BLaER1 (cell line): Measurements from ENCODE around the gene IFI44.

Experiments used
- H3K27ac ChIP-seq: shearing (Covaris generic); formaldehyde crosslinking; 2 replicates; pipeline ENCODE4 v1.8.1; 2022
- H3K27me3 ChIP-seq: shearing (Covaris generic); formaldehyde crosslinking; 2 replicates; pipeline ENCODE4 v1.8.1; 2022
- H3K36me3 ChIP-seq: shearing (Covaris generic); formaldehyde crosslinking; 2 replicates; pipeline ENCODE4 v1.8.1; 2022
- H3K4me1 ChIP-seq: shearing (Covaris generic); formaldehyde crosslinking; 2 replicates; pipeline ENCODE4 v1.8.1; 2022
- H3K4me2 ChIP-seq: shearing (Covaris generic); formaldehyde crosslinking; 2 replicates; pipeline ENCODE4 v1.8.1; 2022
- H3K4me3 ChIP-seq: shearing (Covaris generic); formaldehyde crosslinking; 2 replicates; pipeline ENCODE4 v1.8.1; 2022
- H3K9ac ChIP-seq: shearing (Covaris generic); formaldehyde crosslinking; 2 replicates; pipeline ENCODE4 v1.8.1; 2022
- H3K9me3 ChIP-seq: shearing (Covaris generic); formaldehyde crosslinking; 2 replicates; pipeline ENCODE4 v1.8.1; 2022
- H4K20me1 ChIP-seq: shearing (Covaris generic); formaldehyde crosslinking; 2 replicates; pipeline ENCODE4 v1.8.1; 2022
- Cebpa-rat ChIP-seq: shearing (Covaris generic); IDR thresholded peaks from 2 replicates; pipeline ENCODE4 v1.8.1; 2022

Gene IFI44

GRCh38 chr1:78672428-78672827, 22.8 kb downstream of the IFI44 start:
- Histone ChIP-seq H3K27me3 (no peaks in the 10 kb centered on the region), H3K9me3 (no peaks in the 10 kb centered on the region), H3K9ac (no peak overlapping the region), H3K4me1 (no peaks in the 10 kb centered on the region), H4K20me1 (no peaks in the 10 kb centered on the region), H3K4me2 (no peak overlapping the region), H3K27ac (no peak overlapping the region), H3K36me3 (no peaks in the 10 kb centered on the region), H3K4me3 (no peak overlapping the region)
- TF ChIP-seq Cebpa-rat = no peak

- H3K36me3 ChIP-seq = no peaks in the 10 kb centered on the region
- no peaks in the 10 kb centered on the region for H3K4me1 ChIP-seq
- no peaks in the 10 kb centered on the region for H3K9me3 ChIP-seq
- H4K20me1 ChIP-seq = no peaks in the 10 kb centered on the region
- H3K4me2 ChIP-seq = no peak overlapping the region
- H3K9ac ChIP-seq = no peak overlapping the region
- H3K27ac ChIP-seq = no peak overlapping the region
- no peak overlapping the region for H3K4me3 ChIP-seq
- H3K27me3 ChIP-seq = no peaks in the 10 kb centered on the region
- no peak for TF ChIP-seq Cebpa-rat
These were observed 23.5 kb downstream of the IFI44 start for GRCh38 chr1:78673120-78673519.

DNA sequence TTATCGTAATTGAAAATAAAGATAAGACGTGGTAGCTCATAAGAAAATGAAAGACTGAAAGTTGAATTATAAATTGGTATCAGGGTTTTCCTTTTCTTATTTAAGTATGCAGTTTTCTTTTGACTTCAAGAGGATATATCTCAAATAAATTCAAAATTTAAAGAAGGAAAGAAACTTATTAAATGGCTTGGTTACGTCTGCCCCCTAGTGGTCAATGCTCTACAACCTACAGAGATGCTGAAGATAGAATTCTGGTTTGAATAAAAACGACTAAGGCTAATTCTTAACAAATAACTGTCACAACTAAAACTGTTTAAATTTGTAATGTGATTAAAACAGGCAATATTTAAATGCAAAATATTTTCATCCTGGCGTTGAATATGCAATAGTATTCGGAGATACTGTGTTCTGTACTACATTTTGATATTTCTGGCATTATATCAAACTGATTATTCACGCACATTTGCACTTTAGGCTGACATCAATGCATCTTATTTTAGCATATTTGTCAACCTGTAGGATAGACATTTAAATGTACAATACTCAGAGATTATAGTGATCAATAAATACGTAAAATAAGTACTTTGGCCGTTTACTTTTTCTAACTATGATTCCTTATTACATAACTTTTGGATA, 26.8 kb downstream of the IFI44 start:
- Histone ChIP-seq H3K27ac (no peak overlapping the region), H4K20me1 (no peaks in the 10 kb centered on the region), H3K9me3 (no peaks in the 10 kb centered on the region), H3K4me2 (no peak overlapping the region), H3K4me1 (no peaks in the 10 kb centered on the region), H3K36me3 (no peaks in the 10 kb centered on the region), H3K9ac (no peak overlapping the region), H3K27me3 (no peaks in the 10 kb centered on the region), H3K4me3 (no peak overlapping the region)
- TF ChIP-seq Cebpa-rat = no peak

GRCh38 chr1:78676993-78677392, 27.4 kb downstream of the IFI44 start:
- H3K27ac ChIP-seq = no peak overlapping the region
- H3K9ac ChIP-seq = no peak overlapping the region
- H3K4me1 ChIP-seq = no peaks in the 10 kb centered on the region
- no peaks in the 10 kb centered on the region for H3K9me3 ChIP-seq
- H3K4me2 ChIP-seq = no peak overlapping the region
- no peaks in the 10 kb centered on the region for H3K27me3 ChIP-seq
- H4K20me1 ChIP-seq = no peaks in the 10 kb centered on the region
- H3K36me3 ChIP-seq = no peaks in the 10 kb centered on the region
- TF ChIP-seq Cebpa-rat = no peak
- no peak overlapping the region for H3K4me3 ChIP-seq

- no peak for TF ChIP-seq Cebpa-rat
- H3K9ac ChIP-seq = no peak overlapping the region
- H3K4me3 ChIP-seq = no peak overlapping the region
- H3K4me1 ChIP-seq = no peaks in the 10 kb centered on the region
- no peaks in the 10 kb centered on the region for H3K27me3 ChIP-seq
- no peaks in the 10 kb centered on the region for H3K9me3 ChIP-seq
- no peak overlapping the region for H3K4me2 ChIP-seq
- no peaks in the 10 kb centered on the region for H3K36me3 ChIP-seq
- no peaks in the 10 kb centered on the region for H4K20me1 ChIP-seq
- H3K27ac ChIP-seq = no peak overlapping the region
These were observed 28.2 kb downstream of the IFI44 start for GRCh38 chr1:78677788-78678187.

DNA sequence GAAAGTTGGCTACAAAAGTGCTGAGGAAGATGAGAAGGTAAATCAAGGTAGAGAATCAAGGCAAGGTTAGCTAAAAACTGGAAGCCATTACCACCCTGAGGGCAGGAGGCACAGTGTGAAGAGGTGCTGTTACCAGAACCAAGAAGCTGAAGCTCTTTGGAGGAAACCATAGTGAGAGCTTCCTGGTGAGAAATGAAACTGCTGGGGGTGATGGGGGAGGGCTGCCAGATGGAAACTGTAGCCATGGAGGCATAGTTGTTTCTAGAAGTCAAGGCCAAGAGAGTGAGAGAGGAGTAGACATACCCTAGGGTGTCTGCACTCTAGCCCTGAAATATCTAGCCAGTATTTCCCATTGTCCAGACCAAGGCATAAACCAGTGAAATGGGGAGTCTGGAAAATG, 28.7 kb downstream of the IFI44 start:
- Histone ChIP-seq H3K27me3 (no peaks in the 10 kb centered on the region), H3K4me1 (no peaks in the 10 kb centered on the region), H3K36me3 (no peaks in the 10 kb centered on the region), H3K9ac (no peak overlapping the region), H3K4me2 (no peak overlapping the region; the same call in 1 of the 2 replicates), H3K4me3 (no peak overlapping the region), H3K27ac (no peak overlapping the region), H4K20me1 (no peaks in the 10 kb centered on the region), H3K9me3 (no peaks in the 10 kb centered on the region)
- TF ChIP-seq Cebpa-rat = no peak

DNA sequence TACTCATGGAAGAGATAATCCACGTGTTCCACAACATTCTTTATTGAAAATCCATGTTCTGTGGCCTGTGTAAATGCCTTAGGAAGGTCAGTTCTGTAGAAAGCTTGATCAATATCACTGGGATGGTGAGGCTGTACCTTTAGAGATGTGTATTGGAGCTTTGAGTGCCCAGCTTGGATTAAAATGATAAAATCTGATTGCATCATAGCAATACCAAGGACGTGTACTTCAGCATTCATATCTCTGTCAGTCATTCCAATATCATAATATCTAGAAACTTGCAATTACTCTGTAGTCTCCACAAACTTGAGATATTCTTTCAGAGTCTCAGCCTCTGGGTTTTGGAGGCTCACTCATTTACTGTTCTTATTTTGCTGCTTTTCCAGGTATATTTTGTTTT, 31.6 kb downstream of the IFI44 start:
- no peaks in the 10 kb centered on the region for H3K27me3 ChIP-seq
- no peak for TF ChIP-seq Cebpa-rat
- H3K36me3 ChIP-seq = no peaks in the 10 kb centered on the region
- no peak overlapping the region for H3K4me2 ChIP-seq
- no peak overlapping the region for H3K9ac ChIP-seq
- no peaks in the 10 kb centered on the region for H3K4me1 ChIP-seq
- no peaks in the 10 kb centered on the region for H3K9me3 ChIP-seq
- no peaks in the 10 kb centered on the region for H4K20me1 ChIP-seq
- H3K4me3 ChIP-seq = no peak overlapping the region
- H3K27ac ChIP-seq = no peak overlapping the region

DNA sequence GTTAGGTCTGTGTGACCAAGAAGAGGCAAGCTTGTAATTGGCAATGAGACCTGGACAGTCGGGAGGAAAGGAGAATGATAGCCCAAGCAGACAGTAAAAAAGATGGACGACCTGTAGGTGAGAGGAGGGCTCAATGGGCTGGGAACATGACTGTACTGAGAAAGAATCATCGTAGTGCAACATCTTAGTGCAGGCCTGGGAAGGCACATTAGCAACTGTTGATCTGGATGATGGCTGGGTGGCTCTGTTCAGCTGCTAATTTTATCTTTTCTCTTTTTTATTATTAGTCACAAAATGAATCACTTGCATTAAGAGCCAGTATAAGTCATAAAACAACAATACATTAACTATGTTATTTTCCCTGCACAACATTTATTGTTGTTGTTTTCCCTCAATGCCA, 32.9 kb downstream of the IFI44 start:
- Histone ChIP-seq H3K36me3 (no peaks in the 10 kb centered on the region), H3K9me3 (no peaks in the 10 kb centered on the region), H3K27me3 (no peaks in the 10 kb centered on the region), H4K20me1 (no peaks in the 10 kb centered on the region), H3K4me3 (no peak overlapping the region), H3K4me2 (no peak overlapping the region), H3K9ac (no peak overlapping the region), H3K27ac (no peak overlapping the region), H3K4me1 (no peaks in the 10 kb centered on the region)
- TF ChIP-seq Cebpa-rat = no peak

GRCh38 chr1:78683079-78683478, 33.4 kb downstream of the IFI44 start:
- H4K20me1 ChIP-seq = no peaks in the 10 kb centered on the region
- no peak overlapping the region for H3K27ac ChIP-seq
- no peak overlapping the region for H3K9ac ChIP-seq
- TF ChIP-seq Cebpa-rat = no peak
- H3K27me3 ChIP-seq = no peaks in the 10 kb centered on the region
- H3K4me1 ChIP-seq = no peaks in the 10 kb centered on the region
- H3K36me3 ChIP-seq = no peaks in the 10 kb centered on the region
- no peaks in the 10 kb centered on the region for H3K9me3 ChIP-seq
- no peak overlapping the region for H3K4me2 ChIP-seq
- no peak overlapping the region for H3K4me3 ChIP-seq

DNA sequence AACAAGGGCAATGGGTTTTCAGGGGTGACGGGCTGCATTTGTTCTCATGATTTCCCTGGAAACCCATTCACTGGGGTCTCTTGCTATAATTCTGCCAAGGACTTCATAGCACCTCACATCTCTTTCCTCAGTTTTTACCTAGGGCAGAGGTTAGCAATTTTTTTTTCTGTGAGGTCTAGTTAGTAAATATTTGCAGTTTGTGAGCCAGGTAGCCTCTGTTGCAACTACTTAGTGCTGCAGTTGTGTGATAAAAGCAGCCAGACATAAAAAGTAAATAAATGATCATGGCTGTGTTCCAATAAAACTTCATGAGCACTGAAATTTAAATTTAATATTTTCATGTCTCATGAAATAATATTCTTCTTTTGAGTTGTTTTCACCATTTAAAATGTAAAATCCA, 37.7 kb downstream of the IFI44 start:
- no peaks in the 10 kb centered on the region for H3K4me1 ChIP-seq
- H4K20me1 ChIP-seq = no peaks in the 10 kb centered on the region
- no peak overlapping the region for H3K4me3 ChIP-seq
- H3K27ac ChIP-seq = no peak overlapping the region
- no peak for TF ChIP-seq Cebpa-rat
- no peaks in the 10 kb centered on the region for H3K36me3 ChIP-seq
- no peak overlapping the region for H3K9ac ChIP-seq
- no peaks in the 10 kb centered on the region for H3K9me3 ChIP-seq
- H3K27me3 ChIP-seq = no peaks in the 10 kb centered on the region
- H3K4me2 ChIP-seq = no peak overlapping the region

- Histone ChIP-seq H3K27ac (no peak overlapping the region), H3K27me3 (no peaks in the 10 kb centered on the region), H3K4me3 (no peak overlapping the region), H3K9me3 (no peaks in the 10 kb centered on the region), H4K20me1 (no peaks in the 10 kb centered on the region), H3K4me2 (no peak overlapping the region), H3K9ac (no peak overlapping the region), H3K4me1 (no peaks in the 10 kb centered on the region), H3K36me3 (no peaks in the 10 kb centered on the region)
- TF ChIP-seq Cebpa-rat = no peak
These were observed 38.3 kb downstream of the IFI44 start for GRCh38 chr1:78687914-78688313.
